ENCODE measurements around the gene MYG1. TPM values are rescaled to one million over a fixed set of nuclear protein-coding genes. Genes with fewer than 3 reads are reported as not detected.

Gene MYG1
- total RNA-seq, 1 experiment from 2014 or later = 91.8 TPM

DNA sequence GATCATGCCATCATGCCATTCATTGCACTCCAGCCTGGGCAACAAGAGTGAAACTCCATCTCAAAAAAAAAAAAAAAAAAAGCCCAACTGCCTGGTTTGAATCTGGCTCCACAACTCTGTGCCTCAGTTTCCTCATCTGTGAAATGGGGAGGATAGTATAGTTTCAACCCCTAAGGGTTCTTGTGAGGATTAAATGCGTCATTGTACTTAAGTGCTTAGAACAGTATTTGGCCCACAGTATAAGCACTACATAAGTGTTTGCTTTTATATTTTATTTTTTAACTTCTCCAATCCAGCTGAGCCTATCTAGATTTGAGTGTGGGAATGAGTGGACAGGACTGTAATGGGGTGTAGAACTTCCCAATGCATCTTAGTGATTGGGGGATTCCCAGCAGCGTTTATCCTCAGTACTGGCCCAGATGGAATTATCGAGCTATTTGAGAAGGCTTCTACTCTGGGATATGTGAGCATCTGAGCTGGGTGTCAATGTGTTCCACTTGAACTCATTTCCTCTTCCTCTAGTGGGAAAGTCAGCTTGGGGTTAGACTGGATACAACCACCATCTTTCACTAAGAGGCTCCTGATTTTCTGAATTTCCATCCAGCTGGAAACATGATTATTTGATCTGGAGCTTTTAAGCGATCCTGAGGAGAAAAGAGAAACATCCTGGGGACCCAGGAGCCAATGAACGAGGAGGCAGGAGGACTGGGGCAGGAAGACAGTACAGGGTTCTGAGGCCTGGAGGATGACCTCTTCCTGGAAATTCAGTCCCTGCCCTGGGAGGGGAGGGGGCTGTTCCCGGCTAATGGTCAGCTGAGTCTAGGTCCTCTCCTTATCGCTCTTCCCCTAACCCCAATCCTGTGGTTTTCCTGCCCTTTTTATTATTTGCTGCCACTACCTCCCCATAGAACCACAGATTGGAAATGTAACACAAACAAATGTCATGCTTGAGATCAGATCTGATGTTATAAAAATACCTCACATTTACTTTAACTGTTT, 40.7 kb upstream of the MYG1 start:
- Histone ChIP-seq H3K4me1 (ENCODE audit: insufficient read depth, low read length) (no peaks in the 10 kb centered on the region), H3T11ph (ENCODE audit: low read length) (no peak overlapping the region), H3K23ac (ENCODE audit: insufficient read length, low read depth, low read length) (no peak overlapping the region), H3K23me2 (ENCODE audit: insufficient read length, low read depth, low read length, poor library complexity, severe bottlenecking) (no peaks in the 10 kb centered on the region), H4K20me1 (ENCODE audit: control insufficient read depth, insufficient read depth, insufficient read length) (no peaks in the 10 kb centered on the region), H2AFZ (ENCODE audit: low read length) (no peak overlapping the region), H2BK5ac (ENCODE audit: insufficient read length, low read length) (no peak overlapping the region), H3K4me2 (ENCODE audit: insufficient read depth, insufficient read length, low read length) (no peak overlapping the region), H3K56ac (ENCODE audit: insufficient read length, low read depth, low read length) (no peak overlapping the region), H3K14ac (ENCODE audit: insufficient read depth, low read length) (no peak overlapping the region), H4K91ac (ENCODE audit: insufficient read length, low read depth, low read length) (no peak overlapping the region), H3K79me2 (ENCODE audit: insufficient read depth, low read length) (no peaks in the 10 kb centered on the region; the same call in 1 of the 2 replicates), H2BK12ac (ENCODE audit: insufficient read length, low read depth, low read length) (no peak overlapping the region), H4K5ac (ENCODE audit: insufficient read length, low read depth, low read length) (no peak overlapping the region), H3K9me3 (ENCODE audit: control insufficient read depth, low read depth, low read length) (no peaks in the 10 kb centered on the region), H2BK15ac (ENCODE audit: low read depth, low read length) (no peak overlapping the region), H3K4ac (ENCODE audit: low read depth, low read length) (no peak overlapping the region), H2BK20ac (ENCODE audit: low read depth, low read length, poor library complexity, severe bottlenecking) (no peak overlapping the region), H3K27ac (ENCODE audit: insufficient read length, low read depth, low read length) (no peak overlapping the region), H3K79me1 (ENCODE audit: insufficient read depth, low read depth, low read length, poor library complexity, severe bottlenecking) (no peaks in the 10 kb centered on the region), H2AK5ac (ENCODE audit: insufficient read length, low read length) (no peak overlapping the region), H2BK120ac (ENCODE audit: low read depth, low read length, poor library complexity, severe bottlenecking) (no peak overlapping the region), H3K18ac (ENCODE audit: insufficient read length, low read depth, low read length) (no peak overlapping the region), H4K8ac (replicated peaks; ENCODE audit: insufficient read length, low read depth, low read length) (no peak overlapping the region), H3K27me3 (ENCODE audit: insufficient read depth, low read length) (no peaks in the 10 kb centered on the region), H3K9ac (ENCODE audit: extremely low read depth, insufficient read length, low read length) (no peak overlapping the region)
- Mint-ChIP-seq H3K4me1 (no peaks in the 10 kb centered on the region), H3K27me3 (ENCODE audit: low read depth) (no peaks in the 10 kb centered on the region; the same call in 1 of the 2 replicates), H3K36me3 (ENCODE audit: insufficient read depth in 1 of 3, low read depth in 3 of 3) (peaks cover 0 to 3% (median under 1%) of the 10 kb centered on the region in 3 experiments; a peak in 2 of 7 replicates), H3K4me3 (no peak overlapping the region), H3K9me3 (no peaks in the 10 kb centered on the region), H3K27ac (no peak overlapping the region)
- no CpG with 5 or more reads among the region's 7 CpGs for WGBS (ENCODE audit: extremely low coverage, insufficient read length, low lambda C conversion rate)
- TF ChIP-seq, protein P1, sequence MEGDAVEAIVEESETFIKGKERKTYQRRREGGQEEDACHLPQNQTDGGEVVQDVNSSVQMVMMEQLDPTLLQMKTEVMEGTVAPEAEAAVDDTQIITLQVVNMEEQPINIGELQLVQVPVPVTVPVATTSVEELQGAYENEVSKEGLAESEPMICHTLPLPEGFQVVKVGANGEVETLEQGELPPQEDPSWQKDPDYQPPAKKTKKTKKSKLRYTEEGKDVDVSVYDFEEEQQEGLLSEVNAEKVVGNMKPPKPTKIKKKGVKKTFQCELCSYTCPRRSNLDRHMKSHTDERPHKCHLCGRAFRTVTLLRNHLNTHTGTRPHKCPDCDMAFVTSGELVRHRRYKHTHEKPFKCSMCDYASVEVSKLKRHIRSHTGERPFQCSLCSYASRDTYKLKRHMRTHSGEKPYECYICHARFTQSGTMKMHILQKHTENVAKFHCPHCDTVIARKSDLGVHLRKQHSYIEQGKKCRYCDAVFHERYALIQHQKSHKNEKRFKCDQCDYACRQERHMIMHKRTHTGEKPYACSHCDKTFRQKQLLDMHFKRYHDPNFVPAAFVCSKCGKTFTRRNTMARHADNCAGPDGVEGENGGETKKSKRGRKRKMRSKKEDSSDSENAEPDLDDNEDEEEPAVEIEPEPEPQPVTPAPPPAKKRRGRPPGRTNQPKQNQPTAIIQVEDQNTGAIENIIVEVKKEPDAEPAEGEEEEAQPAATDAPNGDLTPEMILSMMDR (conservative IDR thresholded peaks at IDR 0.05) = no peak
- DNase-seq = no peak

All from H9 (cell line).